GM18520 (cell line): Measurements from ENCODE around the gene PCNX3.
A peak's percentile ranks its signal among the peaks of the same experiment; 100 is the strongest.

Experiments used
- ATAC-seq: cut with Tn5 transposase; IDR thresholded peaks from one replicate; pipeline ENCODE4 v1.9.1; 2021; ENCODE audit not compliant: unreplicated experiment

Gene PCNX3

GRCh38 chr11:65615229-65615949, at the start of gene PCNX3:
Gene PCNX3, plus strand, starts transcription at chr11:65615776. Its CDS starts 536 bp downstream, at chr11:65616312.
- peak; percentile 80 for ATAC-seq

GRCh38 chr11:65569164-65569972, 46.2 kb upstream of the PCNX3 start:
- no peak for ATAC-seq

GRCh38 chr11:65569973-65570918, 45.3 kb upstream of the PCNX3 start, which contains the start of gene ZNRD2:
Gene ZNRD2, plus strand, starts transcription at chr11:65570477. Its CDS starts 15 bp downstream, at chr11:65570492.
- peak; percentile 57 for ATAC-seq

GRCh38 chr11:65571420-65571819, 44.2 kb upstream of the PCNX3 start:
- ATAC-seq = no peak

DNA sequence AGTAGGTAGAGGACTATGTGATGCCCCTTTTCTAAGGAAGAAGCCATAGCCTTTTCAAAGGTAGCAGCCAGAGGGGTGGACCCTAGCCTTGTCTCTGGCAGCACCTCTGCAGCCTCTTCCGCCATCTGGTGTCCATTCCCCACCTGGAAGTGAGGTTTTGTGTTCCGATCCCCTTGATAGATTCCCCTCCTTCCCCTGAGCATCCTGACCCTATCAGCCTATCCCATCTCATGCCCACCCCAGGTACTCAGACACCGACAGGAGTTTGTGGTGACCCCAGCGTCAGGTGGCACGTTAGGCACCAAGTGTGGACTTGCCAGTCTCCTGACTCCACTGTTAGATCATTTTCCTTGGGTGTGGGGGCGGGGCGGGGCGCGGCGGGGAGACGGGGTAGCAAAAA, 43.6 kb upstream of the PCNX3 start:
- no peak for ATAC-seq

DNA sequence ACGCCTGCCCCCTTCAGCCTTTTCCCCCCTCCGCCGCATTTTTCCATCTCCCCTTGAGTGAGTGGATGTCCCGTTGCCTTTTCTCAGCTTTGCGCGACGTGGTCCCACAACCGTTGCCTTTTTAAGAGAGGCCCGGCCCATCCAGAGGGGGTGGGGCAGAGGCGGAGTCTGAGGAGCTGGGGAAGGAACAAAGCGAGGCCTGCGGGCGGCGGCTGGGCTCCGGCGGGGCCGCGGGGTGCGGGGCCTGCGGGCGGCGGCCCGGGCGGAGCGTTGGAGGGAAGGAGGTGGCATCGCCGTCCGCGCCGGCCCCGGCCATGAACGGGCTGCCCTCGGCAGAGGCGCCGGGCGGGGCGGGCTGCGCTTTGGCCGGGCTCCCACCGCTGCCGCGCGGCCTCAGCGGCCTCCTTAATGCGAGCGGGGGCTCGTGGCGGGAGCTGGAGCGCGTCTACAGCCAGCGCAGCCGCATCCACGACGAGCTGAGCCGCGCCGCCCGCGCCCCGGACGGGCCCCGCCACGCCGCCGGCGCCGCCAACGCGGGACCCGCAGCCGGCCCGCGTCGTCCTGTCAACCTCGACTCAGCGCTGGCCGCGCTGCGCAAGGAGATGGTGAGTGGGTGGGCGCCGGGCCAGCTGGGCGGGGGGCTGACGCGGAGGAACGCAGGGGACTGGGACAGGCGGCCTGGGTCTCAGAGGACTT, 43.1 kb upstream of the PCNX3 start, which contains the start of gene FAM89B:
FAM89B (plus strand) TSS at position 183 of the 696 bp plus-strand sequence; CDS start at position 315, 132 bp downstream.
- no peak for ATAC-seq

DNA sequence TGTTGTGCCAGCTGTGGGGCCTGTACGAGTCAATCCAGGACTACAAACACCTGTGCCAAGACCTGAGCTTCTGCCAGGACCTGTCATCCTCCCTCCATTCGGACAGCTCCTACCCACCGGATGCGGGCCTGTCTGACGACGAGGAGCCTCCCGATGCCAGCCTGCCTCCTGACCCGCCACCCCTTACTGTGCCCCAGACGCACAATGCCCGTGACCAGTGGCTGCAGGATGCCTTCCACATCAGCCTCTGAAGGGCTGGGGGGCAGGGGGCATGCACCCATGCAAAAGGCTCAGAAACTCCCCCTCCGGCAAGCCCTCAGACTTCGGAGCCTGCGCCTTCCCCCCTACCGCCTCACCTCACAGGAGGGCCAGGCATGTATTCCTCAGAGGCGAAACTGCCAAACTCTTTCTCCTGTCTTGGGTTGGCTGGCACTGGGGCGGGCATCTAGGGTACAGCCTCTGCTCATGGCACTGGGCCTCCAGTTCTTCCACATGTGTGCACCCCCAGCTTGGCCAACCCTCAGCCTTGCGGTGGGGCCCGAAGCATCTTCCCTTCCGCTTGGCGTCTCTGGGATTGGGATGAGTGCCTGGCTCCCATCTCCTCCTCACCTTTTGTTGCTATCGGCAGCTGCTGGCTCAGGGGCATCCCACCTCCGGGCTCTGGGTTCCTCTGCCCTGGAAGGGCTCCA, 42.0 kb upstream of the PCNX3 start:
- ATAC-seq = no peak

- ATAC-seq = peak; percentile 24
Observed at GRCh38 chr11:65574109-65574810, 41.3 kb upstream of the PCNX3 start.

DNA sequence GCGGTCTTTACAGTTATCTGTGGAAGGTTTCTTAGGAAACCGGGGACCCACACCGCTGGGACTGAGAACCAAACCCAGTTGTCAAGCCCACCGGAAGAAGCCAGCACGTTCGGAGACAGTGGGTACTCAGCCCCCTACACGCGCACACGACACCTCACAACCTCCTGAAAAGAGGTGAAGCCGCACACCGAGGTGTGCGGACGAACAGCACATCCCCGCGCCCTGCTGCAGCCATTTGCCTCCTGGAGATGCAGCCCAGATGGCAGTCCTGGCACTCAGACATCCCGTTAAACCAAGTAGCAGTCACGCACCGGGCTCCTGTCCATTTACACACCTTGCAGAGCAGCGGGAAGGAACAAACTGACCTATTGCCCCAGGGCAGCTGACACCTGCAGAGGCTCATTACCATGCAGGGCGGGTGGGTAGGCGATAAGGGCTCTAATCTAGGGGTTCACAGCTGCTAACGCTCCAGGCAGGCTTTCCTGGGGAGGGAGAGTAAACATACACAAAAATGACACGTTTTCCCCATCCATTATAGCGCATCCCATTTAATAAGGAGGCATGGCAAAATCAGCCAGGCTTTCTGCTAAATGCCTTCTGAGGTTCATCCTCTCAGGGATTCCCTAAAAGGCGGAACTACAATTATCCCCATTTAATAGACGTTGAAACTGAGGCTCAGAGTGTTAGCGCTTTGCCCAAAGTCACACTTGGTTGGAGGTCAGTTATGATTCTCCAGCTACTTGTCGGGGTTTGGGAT, 40.6 kb upstream of the PCNX3 start:
- ATAC-seq = no peak

DNA sequence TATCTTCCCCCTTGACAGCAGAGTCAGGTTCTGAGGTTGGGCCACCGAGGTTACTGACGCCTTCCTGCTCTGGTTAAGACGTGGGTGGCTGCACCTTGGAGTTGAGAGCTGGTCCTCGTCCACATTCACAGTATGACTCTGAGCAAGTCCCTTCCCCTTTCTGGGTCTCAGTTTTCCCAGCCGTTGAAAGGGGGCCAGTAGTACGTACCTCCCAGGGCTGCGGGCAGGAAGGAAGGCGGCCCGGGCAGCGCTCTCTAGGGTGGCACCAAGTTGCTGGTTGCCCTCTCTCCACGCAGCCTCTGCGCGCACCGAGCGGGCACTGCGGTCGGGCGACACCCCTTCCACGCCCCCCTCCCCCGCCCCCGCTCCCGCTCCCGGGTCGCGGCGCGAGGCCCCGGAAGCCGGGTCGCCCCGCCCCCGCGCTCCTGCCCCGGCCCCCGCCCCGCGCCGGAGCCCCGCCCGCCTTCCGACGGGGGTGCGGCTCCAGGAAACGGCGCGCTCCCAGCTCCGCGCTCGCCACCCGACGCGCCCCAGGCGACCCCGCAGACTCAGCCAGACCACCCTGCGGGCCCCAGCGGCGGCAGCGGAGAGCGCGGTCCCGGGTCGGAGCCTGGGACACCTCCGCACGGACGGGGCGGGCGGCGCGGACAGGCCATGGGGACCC, 39.9 kb upstream of the PCNX3 start, which contains the start of gene EHBP1L1:
EHBP1L1 (plus strand) TSS at position 486 of the 664 bp plus-strand sequence. CDS start 250 bp downstream, outside the sequence.
- no peak for ATAC-seq

DNA sequence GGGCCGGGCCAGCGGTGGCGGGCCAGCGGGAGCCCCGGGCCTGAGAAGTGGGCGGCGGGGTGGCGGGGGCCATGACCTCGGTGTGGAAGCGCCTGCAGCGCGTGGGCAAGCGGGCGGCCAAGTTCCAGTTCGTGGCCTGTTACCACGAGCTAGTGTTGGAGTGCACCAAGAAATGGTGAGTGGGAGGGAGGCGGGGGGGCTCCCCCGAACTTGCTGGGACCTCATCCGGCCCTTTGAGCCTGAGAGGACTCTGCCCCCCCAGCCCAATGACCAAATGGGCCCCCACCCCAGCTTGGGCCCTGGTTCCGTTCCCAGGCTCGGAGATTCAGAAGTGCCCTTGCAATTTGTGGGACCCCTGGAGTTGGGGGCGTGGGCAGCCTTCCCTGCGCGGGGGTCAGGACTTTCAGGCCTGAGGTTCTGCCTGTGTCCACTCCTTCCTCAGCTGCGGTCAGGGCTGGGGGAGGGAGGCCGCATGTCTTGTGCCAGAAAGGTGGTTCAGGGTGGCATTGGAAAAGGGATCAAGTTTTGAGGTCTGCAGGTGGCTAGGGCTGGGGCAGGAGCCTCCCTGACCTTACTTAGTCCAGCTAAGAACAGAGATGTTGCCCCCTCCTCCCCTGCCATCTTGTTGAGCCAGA, 39.2 kb upstream of the PCNX3 start:
- no peak for ATAC-seq

DNA sequence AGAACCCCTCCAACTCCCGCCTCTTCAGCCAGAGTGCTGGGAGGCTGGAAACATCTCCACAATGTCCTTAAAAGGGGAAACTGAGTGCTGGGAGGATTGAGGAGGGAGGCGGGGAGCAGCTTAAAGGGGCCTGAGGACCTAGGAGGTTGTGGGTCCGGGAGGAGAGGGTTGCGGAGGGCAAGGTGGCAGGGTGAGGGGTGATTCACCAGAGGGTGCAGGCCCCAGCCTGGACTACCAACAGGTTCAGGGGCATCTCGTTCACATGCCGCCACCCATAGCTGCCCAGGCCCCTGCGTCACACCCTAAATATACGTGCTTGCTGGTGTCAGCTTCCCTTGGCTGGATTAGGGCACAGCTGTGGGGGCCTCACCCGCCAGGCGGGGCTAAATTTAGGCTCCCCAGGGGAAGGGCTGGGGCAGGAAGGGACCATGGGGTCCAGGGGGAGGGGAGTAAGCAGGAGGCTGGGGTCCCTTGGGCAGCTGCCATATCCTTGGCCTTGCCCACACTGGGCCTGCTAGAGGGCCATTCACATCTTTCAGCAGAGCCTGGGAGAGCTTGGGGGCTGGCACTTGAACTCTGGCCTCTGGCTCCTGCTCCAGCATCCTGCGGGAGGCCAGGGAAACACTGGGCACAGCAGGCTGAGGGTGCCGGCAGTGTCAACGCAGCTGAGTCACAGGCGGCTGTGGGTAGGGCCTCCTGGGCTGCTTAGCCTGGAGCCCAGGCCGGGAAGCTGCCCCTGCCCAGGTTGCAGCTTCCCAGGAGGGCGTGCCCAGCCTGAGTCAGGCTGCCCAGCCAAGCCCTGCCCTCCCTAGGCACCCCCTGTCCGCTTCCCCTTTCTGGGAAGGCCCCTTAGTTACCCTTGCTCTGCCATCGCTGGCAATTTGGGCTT, 38.5 kb upstream of the PCNX3 start:
- ATAC-seq = no peak

DNA sequence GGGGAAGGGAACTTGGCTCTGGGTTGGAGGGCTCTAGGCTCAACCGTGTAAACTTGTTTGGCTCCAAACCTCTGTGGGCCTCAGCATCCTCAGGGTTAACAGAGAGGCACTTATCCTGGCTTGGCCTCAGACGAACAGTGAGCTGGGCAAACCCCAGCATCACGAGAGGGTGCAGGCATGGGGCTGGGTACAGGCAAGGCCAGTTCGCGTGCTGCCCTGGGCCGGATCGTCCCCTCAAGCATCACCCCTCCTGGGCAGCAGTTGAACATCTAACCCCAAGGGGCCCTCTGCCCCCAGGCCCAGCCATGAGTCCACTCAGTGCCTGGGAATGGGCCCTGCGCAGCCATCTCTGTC, 37.8 kb upstream of the PCNX3 start:
- no peak for ATAC-seq

DNA sequence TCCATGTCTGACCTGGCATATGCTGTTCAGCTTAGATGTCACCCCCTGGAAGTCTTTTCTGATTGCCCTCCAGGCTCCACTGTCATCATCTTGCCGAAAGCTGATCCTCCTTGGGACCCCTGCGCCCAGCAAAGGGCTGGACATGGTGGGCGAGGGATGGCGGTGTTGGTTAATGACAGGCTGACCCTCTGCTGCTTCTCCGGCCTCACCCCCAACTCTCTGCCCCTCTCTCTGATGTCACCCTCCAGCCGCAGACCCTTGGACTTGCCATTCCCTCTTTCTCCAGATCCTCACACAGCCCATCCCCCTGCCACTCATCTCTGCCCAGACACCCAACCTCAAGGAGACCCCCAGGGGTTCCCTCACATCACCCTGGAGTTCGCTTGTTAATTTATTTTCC, 37.4 kb upstream of the PCNX3 start:
- ATAC-seq = no peak

DNA sequence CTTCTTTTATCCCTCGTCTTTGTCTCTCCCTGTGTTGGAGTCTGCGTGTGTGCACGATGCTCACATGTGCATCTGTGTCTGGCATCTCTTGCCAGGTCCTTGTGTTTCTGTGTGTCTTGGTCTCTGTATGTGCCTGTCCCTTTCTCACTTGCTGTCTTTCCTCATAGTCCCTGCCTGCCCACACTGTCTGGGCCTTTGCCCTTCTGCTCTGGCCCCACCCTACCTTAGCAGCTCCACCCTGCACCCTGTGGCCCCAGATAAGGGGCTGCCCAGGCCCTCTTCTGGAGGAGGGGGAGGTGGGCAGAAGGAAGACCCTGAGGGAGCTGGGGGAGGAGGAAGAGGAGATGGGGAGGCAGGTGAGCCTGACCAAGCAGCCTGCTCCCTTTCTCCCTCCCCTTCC, 36.9 kb upstream of the PCNX3 start:
- ATAC-seq = no peak

GRCh38 chr11:65579291-65579690, 36.3 kb upstream of the PCNX3 start:
- ATAC-seq = no peak
